ENCODE measurements around the gene SYTL1. TPM values are rescaled to one million over a fixed set of nuclear protein-coding genes. Genes with fewer than 3 reads are reported as not detected.
A peak's percentile ranks its signal among the peaks of the same experiment; 100 is the strongest.

Gene SYTL1
- total RNA-seq, 4 donors from 2014 or later = 12.4 to 23.9 (median 18.4) TPM

- no peaks in the 10 kb centered on the region for H3K9me3 ChIP-seq
- H3K4me3 ChIP-seq (replicated peaks in 1 of 3) = no peak overlapping the region
- H3K27me3 ChIP-seq = no peaks in the 10 kb centered on the region
- no peaks in the 10 kb centered on the region for H3K36me3 ChIP-seq
- DNase-seq = no peak
- intact Hi-C loops (cut with DNase I) = loop anchor here (5.0 kb wide), 2 partner anchors 206 to 261 kb away; no protein-coding TSS in a partner anchor
- no peak overlapping the region for H3K27ac ChIP-seq
- TF ChIP-seq, protein P1, sequence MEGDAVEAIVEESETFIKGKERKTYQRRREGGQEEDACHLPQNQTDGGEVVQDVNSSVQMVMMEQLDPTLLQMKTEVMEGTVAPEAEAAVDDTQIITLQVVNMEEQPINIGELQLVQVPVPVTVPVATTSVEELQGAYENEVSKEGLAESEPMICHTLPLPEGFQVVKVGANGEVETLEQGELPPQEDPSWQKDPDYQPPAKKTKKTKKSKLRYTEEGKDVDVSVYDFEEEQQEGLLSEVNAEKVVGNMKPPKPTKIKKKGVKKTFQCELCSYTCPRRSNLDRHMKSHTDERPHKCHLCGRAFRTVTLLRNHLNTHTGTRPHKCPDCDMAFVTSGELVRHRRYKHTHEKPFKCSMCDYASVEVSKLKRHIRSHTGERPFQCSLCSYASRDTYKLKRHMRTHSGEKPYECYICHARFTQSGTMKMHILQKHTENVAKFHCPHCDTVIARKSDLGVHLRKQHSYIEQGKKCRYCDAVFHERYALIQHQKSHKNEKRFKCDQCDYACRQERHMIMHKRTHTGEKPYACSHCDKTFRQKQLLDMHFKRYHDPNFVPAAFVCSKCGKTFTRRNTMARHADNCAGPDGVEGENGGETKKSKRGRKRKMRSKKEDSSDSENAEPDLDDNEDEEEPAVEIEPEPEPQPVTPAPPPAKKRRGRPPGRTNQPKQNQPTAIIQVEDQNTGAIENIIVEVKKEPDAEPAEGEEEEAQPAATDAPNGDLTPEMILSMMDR (IDR thresholded peaks at IDR 0.05) = no peak
- no peak for TF ChIP-seq POLR2A (IDR thresholded peaks at IDR 0.05)
- WGBS, 2 donors = 93 to 95% methylated on average over 5 of the region's 5 CpGs
- H3K4me1 ChIP-seq = peaks cover 20 to 39% of the 10 kb centered on the region in 2 donors
These were observed 59.1 kb downstream of the SYTL1 start for GRCh38 chr1:27400963-27401341.

DNA sequence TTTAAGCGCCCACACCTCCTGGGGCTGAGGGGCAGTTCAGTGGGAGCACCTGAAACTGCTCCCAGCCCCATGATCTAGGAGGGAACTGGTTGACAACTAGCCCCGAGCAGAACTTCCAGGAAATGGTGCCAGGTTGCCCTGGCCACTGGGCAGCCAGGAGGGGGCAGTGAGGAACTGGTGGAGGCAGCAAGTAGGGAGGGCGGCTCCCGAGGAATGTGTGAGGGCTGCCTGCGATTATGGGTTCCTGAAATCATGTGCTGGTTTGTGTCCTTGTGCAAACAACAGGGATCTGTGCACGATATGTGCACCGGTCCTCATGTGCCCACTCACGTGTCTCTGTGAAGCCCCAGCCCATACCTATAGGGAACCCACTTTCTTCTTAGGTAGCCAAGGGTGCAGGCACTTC is 60.5 kb downstream of the SYTL1 start:
- Histone ChIP-seq H3K27ac (peak overlapping the region; percentile 69 to 79 (median 70)), H3K27me3 (no peaks in the 10 kb centered on the region), H3K4me3 (replicated peaks in 1 of 3) (no peak overlapping the region), H3K9me3 (no peaks in the 10 kb centered on the region), H3K4me1 (peaks cover 20 to 49% of the 10 kb centered on the region in 2 donors), H3K36me3 (peaks cover 5 to 10% of the 10 kb centered on the region in 2 donors)
- intact Hi-C loops (cut with DNase I) = loop anchor here (5.0 kb wide), 2 partner anchors 205 to 260 kb away; no protein-coding TSS in a partner anchor
- WGBS, 2 donors = 19 to 23% methylated on average over 6 to 8 of the region's 8 CpGs
- TF ChIP-seq POLR2A (IDR thresholded peaks at IDR 0.05) = peak in 1 of 2 donors; percentile 16
- TF ChIP-seq, protein P1 (IDR thresholded peaks at IDR 0.05) = peak; percentile 38 to 91 (median 80)
- peak; percentile 89 to 92 for DNase-seq

GRCh38 chr1:27403065-27403726 is 61.4 kb downstream of the SYTL1 start:
- Histone ChIP-seq H3K4me1 (peaks cover 20 to 49% of the 10 kb centered on the region in 2 donors), H3K27me3 (no peaks in the 10 kb centered on the region), H3K9me3 (no peaks in the 10 kb centered on the region), H3K36me3 (peaks cover 13 to 17% of the 10 kb centered on the region in 2 donors), H3K4me3 (replicated peaks in 1 of 3) (no peak overlapping the region), H3K27ac (peak overlapping the region; percentile 68 to 79 (median 69))
- WGBS, 2 donors = 67 to 68% methylated on average over 9 to 22 of the region's 24 CpGs
- peak; percentile 41 to 47 for DNase-seq
- TF ChIP-seq, protein P1 (IDR thresholded peaks at IDR 0.05) = no peak
- TF ChIP-seq POLR2A (IDR thresholded peaks at IDR 0.05) = no peak
- intact Hi-C loops (cut with DNase I) = loop anchor here (5.0 kb wide), 2 partner anchors 204 to 259 kb away; no protein-coding TSS in a partner anchor

Small RNA genes lying within 50 kb of the gene (small RNA-seq; reads per million reads assigned to genes)
- gene RNU6-48P = not detected

Other genes with a start within 250 kb of the SYTL1 start
- gene SLC9A1, start 186.9 kb upstream of the SYTL1 start, total RNA-seq = 10 to 100 TPM; 13.3 to 26.1 (median 19.9) TPM
- gene WDTC1, start 107.4 kb upstream of the SYTL1 start, total RNA-seq = 10 to 100 TPM; 46.1 to 66.6 (median 48.1) TPM
- 10 to 100 TPM; 22.7 to 46.0 (median 30.9) TPM for gene TMEM222, start 19.9 kb upstream of the SYTL1 start, total RNA-seq
- 10 to 100 TPM; 17.6 to 62.9 (median 32.3) TPM for gene MAP3K6, start 24.9 kb downstream of the SYTL1 start, total RNA-seq
- 10 to 100 TPM in 2 of 4 donors, 1 to 10 TPM in 2; 7.4 to 33.4 (median 10.7) TPM for gene FCN3, start 32.8 kb downstream of the SYTL1 start, total RNA-seq
- under 1 TPM in 3 of 4 donors, not detected in 1; 0.50 to 0.63 (median 0.54) TPM for gene CD164L2, start 41.3 kb downstream of the SYTL1 start, total RNA-seq
- 1 to 10 TPM in 1 of 4 donors, under 1 TPM in 3; 0.11 to 2.1 (median 0.60) TPM for gene GPR3, start 50.6 kb downstream of the SYTL1 start, total RNA-seq
- 10 to 100 TPM; 38.3 to 47.7 (median 46.7) TPM for gene WASF2, start 148.1 kb downstream of the SYTL1 start, total RNA-seq

All from thyroid gland (tissue), 4 donors.